GM21515 (cell line): ENCODE data around the gene TNFSF12.
"Not testable (repeated sequence)": the region's sequence is repeated elsewhere in the genome, so short reads cannot be mapped to it uniquely, and the experiment has no call there.

Source experiments
- ATAC-seq: cut with Tn5 transposase; IDR thresholded peaks from one replicate; pipeline ENCODE4 v1.9.1; 2021; ENCODE audit not compliant: unreplicated experiment

TNFSF12 gene

GRCh38 chr17:7583253-7584109 is 34.6 kb downstream of the TNFSF12 start, which contains the start of gene MPDU1:
Gene MPDU1 (plus strand): TSS chr17:7583852. CDS start chr17:7583863, 11 bp downstream.
- peak; percentile 50 for ATAC-seq

- ATAC-seq, result no peak
Observed at GRCh38 chr17:7586673-7587419, 38.0 kb downstream of the TNFSF12 start.

- ATAC-seq, result no peak
Observed at GRCh38 chr17:7587420-7588151, 38.7 kb downstream of the TNFSF12 start.

GRCh38 chr17:7588553-7589203 is 39.8 kb downstream of the TNFSF12 start:
- ATAC-seq, result no peak

- no peak for ATAC-seq
Observed at GRCh38 chr17:7589204-7589868, 40.5 kb downstream of the TNFSF12 start.

GRCh38 chr17:7589891-7590691 is 41.2 kb downstream of the TNFSF12 start, which contains the start of gene SOX15:
Gene SOX15 (minus strand): TSS chr17:7590094. CDS start chr17:7589676, 418 bp downstream.
- ATAC-seq, result no peak

- ATAC-seq, result no peak
Observed at GRCh38 chr17:7590743-7591142, 41.9 kb downstream of the TNFSF12 start.

GRCh38 chr17:7591596-7591995 is 42.7 kb downstream of the TNFSF12 start:
- no peak for ATAC-seq

GRCh38 chr17:7592422-7593021 is 43.7 kb downstream of the TNFSF12 start:
- ATAC-seq, result no peak

- no peak for ATAC-seq
Observed at GRCh38 chr17:7593296-7593695, 44.4 kb downstream of the TNFSF12 start.

GRCh38 chr17:7597561-7597960 is 48.7 kb downstream of the TNFSF12 start:
- not testable (repeated sequence) for ATAC-seq

- no peak for ATAC-seq
Observed at GRCh38 chr17:7606280-7606679, 57.4 kb downstream of the TNFSF12 start.
